NB4 (cell line): ENCODE measurements around the gene MYT1.

ENCODE experiments used
- POLR2A ChIP-seq: IDR thresholded peaks from 2 replicates; pipeline ENCODE4 v1.6.1; 2011; ENCODE audit warnings: mild to moderate bottlenecking; ENCODE audit not compliant: insufficient read length; ENCODE audit errors: extremely low read depth
- TF ChIP-seq, protein P1 (sequence below): IDR thresholded peaks from one replicate; pipeline ENCODE4 v1.5.1; 2012; ENCODE audit warnings: low read depth, low read length
- TF ChIP-seq, protein P2 (sequence below): IDR thresholded peaks from 2 replicates; pipeline ENCODE4 v1.6.1; 2011; ENCODE audit warnings: low read depth, low read length

DNA sequence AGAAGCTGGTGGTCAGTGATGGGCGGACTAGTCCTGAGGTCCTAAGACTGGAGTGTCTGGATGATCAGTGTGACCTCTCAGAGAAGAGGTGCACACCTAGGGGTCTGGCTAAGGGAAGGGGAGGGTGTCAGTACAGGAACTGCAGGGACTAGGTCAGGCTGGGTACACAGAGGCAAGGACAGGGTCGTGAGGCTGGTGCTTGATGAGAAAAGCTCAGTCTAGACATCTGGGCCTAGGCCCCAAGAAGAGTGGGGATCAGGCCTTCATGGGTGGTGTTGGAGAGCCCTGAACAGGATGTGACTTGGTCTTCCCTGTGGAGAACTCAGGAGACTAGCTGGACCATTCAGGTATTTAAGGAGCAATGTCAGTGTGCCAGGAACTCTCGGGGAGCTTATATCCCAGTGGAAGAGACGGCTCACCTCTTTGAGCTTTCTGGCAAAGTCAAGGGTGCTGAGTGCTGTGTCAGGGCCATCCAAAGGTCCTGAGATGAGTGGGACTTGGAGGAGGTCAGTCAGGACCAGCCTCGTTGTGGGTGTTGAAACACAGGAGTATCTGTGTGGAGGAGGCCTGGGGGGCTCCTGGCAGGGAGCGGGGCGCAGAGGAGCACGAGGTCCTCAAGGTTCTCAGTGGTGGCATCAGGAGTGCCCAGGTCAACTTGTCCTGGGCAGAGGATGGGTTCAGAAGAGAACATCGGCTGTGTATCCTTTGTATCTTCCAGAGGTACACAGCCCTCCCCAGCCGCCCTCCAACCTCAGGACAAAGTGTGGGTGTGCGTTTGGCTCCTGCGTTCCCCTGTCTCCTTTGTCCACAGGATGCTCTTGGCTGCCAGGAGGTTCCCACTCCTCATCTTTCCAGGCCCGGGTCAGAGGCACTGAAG is 13.3 kb upstream of the MYT1 start:
- TF ChIP-seq POLR2A: no peak
- TF ChIP-seq, protein P1, sequence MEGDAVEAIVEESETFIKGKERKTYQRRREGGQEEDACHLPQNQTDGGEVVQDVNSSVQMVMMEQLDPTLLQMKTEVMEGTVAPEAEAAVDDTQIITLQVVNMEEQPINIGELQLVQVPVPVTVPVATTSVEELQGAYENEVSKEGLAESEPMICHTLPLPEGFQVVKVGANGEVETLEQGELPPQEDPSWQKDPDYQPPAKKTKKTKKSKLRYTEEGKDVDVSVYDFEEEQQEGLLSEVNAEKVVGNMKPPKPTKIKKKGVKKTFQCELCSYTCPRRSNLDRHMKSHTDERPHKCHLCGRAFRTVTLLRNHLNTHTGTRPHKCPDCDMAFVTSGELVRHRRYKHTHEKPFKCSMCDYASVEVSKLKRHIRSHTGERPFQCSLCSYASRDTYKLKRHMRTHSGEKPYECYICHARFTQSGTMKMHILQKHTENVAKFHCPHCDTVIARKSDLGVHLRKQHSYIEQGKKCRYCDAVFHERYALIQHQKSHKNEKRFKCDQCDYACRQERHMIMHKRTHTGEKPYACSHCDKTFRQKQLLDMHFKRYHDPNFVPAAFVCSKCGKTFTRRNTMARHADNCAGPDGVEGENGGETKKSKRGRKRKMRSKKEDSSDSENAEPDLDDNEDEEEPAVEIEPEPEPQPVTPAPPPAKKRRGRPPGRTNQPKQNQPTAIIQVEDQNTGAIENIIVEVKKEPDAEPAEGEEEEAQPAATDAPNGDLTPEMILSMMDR: no peak
- TF ChIP-seq, protein P2, sequence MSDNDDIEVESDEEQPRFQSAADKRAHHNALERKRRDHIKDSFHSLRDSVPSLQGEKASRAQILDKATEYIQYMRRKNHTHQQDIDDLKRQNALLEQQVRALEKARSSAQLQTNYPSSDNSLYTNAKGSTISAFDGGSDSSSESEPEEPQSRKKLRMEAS: no peak
